Measurements from ENCODE around the gene SURF6.
"Not testable (repeated sequence)": the region's sequence is repeated elsewhere in the genome, so short reads cannot be mapped to it uniquely, and the experiment has no call there.

Gene SURF6

GRCh38 chr9:133294257-133294656 lies 41.7 kb downstream of the SURF6 start:
- no peak for FAIRE-seq
- DNase-seq (ENCODE audit: insufficient read length), result no peak
- no peak for TF ChIP-seq POLR2A (IDR thresholded peaks at IDR 0.05; ENCODE audit: low read depth, low read length)
- no peak for TF ChIP-seq TAF1 (IDR thresholded peaks at IDR 0.05; ENCODE audit: borderline replicate concordance, low read depth, low read length)
- no peak for TF ChIP-seq POLR2AphosphoS5 (IDR thresholded peaks at IDR 0.05; ENCODE audit: low read depth, low read length)

- no peak for TF ChIP-seq POLR2AphosphoS5 (IDR thresholded peaks at IDR 0.05; ENCODE audit: low read depth, low read length)
- TF ChIP-seq POLR2A (IDR thresholded peaks at IDR 0.05; ENCODE audit: low read depth, low read length), result no peak
- no peak for TF ChIP-seq TAF1 (IDR thresholded peaks at IDR 0.05; ENCODE audit: borderline replicate concordance, low read depth, low read length)
- FAIRE-seq (no peak), DNase-seq (ENCODE audit: insufficient read length) (no peak)
Observed at GRCh38 chr9:133290751-133291302, 45.2 kb downstream of the SURF6 start.

GRCh38 chr9:133286523-133286922 lies 49.5 kb downstream of the SURF6 start:
- FAIRE-seq (no peak), DNase-seq (ENCODE audit: insufficient read length) (no peak)
- no peak for TF ChIP-seq TAF1 (IDR thresholded peaks at IDR 0.05; ENCODE audit: borderline replicate concordance, low read depth, low read length)
- TF ChIP-seq POLR2AphosphoS5 (IDR thresholded peaks at IDR 0.05; ENCODE audit: low read depth, low read length), result no peak
- TF ChIP-seq POLR2A (IDR thresholded peaks at IDR 0.05; ENCODE audit: low read depth, low read length), result no peak

GRCh38 chr9:133285252-133285775 lies 50.7 kb downstream of the SURF6 start:
- TF ChIP-seq POLR2A (IDR thresholded peaks at IDR 0.05; ENCODE audit: low read depth, low read length), result no peak
- TF ChIP-seq TAF1 (IDR thresholded peaks at IDR 0.05; ENCODE audit: borderline replicate concordance, low read depth, low read length), result no peak
- no peak for TF ChIP-seq POLR2AphosphoS5 (IDR thresholded peaks at IDR 0.05; ENCODE audit: low read depth, low read length)
- no peak for DNase-seq (ENCODE audit: insufficient read length)
- no peak for FAIRE-seq

GRCh38 chr9:133284362-133284761 lies 51.6 kb downstream of the SURF6 start:
- TF ChIP-seq TAF1 (IDR thresholded peaks at IDR 0.05; ENCODE audit: borderline replicate concordance, low read depth, low read length), result no peak
- TF ChIP-seq POLR2AphosphoS5 (IDR thresholded peaks at IDR 0.05; ENCODE audit: low read depth, low read length), result no peak
- TF ChIP-seq POLR2A (IDR thresholded peaks at IDR 0.05; ENCODE audit: low read depth, low read length), result no peak
- FAIRE-seq (no peak), DNase-seq (ENCODE audit: insufficient read length) (no peak)

- not testable (repeated sequence) for FAIRE-seq; DNase-seq (ENCODE audit: insufficient read length)
Observed at GRCh38 chr9:133283255-133284032, 52.5 kb downstream of the SURF6 start.

- DNase-seq (ENCODE audit: insufficient read length) (no peak), FAIRE-seq (no peak)
- no peak for TF ChIP-seq TAF1 (IDR thresholded peaks at IDR 0.05; ENCODE audit: borderline replicate concordance, low read depth, low read length)
Observed at GRCh38 chr9:133282464-133283238, 53.3 kb downstream of the SURF6 start.

GRCh38 chr9:133280392-133280791 lies 55.6 kb downstream of the SURF6 start:
- DNase-seq (ENCODE audit: insufficient read length) (no peak), FAIRE-seq (no peak)
- TF ChIP-seq POLR2AphosphoS5 (IDR thresholded peaks at IDR 0.05; ENCODE audit: low read depth, low read length), result no peak
- no peak for TF ChIP-seq TAF1 (IDR thresholded peaks at IDR 0.05; ENCODE audit: borderline replicate concordance, low read depth, low read length)
- no peak for TF ChIP-seq POLR2A (IDR thresholded peaks at IDR 0.05; ENCODE audit: low read depth, low read length)

All from GM12892 (cell line).